HL-60/S4 treated with phorbol 12-myristate 13-acetate at 8.2 ng/mL for 4 days and 3 days (cell line): ENCODE data around the gene CUEDC1.
"Not testable (repeated sequence)": the region's sequence is repeated elsewhere in the genome, so short reads cannot be mapped to it uniquely, and the experiment has no call there.

ENCODE experiments used
- in situ Hi-C: fragments of 300-500 bp; cut with MboI; formaldehyde crosslinking; loops from 2 replicates; pipeline ENCODE4 v1.15.0; 2022; ENCODE audit warnings: low sequenced_read_pairs

The CUEDC1 gene

DNA sequence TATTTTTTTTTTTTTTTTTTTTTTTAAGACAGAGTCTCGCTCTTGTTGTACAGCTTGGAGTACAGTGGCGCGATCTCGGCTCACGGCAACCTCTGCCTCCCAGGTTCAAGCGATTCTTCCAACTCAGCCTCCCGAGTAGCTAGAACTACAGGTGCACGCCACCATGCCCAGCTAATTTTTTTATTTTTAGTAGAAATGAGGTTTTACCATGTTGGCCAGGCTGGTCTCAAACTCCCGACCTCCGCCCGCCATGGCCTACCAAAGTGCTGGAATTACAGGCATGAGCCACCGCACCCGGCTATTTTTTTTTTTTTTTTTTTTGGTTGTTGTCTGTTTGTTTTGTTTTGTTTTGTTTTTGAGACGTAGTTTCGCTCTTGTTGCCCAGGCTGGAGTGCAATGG is 3.2 kb upstream of the CUEDC1 start:
- in situ Hi-C loops, result not testable (repeated sequence)

DNA sequence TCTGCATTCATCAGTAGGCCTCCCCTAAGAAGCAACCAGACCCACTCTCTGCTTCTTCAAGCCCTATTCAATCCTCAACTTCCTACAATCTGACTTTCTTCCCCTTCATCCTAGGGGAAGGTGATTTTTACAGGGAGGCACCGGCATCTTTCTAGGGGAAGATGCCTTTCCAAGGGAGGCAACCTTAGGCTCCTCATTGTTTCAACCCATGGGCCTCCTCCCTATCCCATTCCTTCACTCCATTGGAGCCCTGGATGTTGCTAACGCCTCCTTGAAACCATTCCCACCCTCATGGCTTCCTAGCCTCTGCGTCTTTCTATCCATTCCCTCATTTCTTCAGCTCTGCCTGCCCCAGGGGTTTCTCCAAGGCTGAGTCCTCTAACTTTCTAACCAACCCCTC is 2.7 kb upstream of the CUEDC1 start:
- in situ Hi-C loops, result no loop called here

DNA sequence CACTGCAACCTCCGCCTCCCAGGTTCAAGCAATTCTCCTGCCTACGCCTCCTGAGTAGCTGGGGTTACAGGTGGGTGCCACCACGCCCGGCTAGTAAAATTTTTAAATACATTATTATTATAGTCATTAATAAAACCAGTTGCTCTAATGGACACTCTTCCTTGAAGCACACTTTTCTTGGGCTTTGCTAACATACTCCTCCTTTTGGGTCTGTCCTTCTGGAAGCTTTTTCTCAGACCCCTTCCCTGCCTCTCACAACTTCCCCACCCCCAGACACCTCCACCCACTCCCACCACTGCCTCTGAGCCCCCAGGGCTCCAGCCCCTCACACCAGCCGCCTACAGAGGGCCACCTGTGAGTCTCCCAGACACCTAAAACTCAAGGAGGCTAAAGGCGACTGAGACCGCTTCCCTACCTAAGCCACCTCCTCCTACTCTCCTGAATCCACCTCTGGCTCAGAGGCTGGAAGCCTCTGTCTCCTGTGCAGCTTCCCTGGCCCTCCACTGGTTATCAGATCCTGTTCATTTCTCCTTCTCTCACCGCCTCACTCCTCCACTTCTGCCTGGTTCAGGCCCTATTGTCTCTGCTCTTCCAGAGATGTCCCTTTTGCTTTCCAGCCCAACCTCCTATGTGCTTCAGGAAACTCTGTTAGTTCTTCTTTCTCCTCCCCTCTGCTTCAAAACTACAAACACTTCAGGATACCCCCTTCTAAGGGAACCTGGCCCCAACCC is 2.1 kb upstream of the CUEDC1 start:
- in situ Hi-C loops, result no loop called here

DNA sequence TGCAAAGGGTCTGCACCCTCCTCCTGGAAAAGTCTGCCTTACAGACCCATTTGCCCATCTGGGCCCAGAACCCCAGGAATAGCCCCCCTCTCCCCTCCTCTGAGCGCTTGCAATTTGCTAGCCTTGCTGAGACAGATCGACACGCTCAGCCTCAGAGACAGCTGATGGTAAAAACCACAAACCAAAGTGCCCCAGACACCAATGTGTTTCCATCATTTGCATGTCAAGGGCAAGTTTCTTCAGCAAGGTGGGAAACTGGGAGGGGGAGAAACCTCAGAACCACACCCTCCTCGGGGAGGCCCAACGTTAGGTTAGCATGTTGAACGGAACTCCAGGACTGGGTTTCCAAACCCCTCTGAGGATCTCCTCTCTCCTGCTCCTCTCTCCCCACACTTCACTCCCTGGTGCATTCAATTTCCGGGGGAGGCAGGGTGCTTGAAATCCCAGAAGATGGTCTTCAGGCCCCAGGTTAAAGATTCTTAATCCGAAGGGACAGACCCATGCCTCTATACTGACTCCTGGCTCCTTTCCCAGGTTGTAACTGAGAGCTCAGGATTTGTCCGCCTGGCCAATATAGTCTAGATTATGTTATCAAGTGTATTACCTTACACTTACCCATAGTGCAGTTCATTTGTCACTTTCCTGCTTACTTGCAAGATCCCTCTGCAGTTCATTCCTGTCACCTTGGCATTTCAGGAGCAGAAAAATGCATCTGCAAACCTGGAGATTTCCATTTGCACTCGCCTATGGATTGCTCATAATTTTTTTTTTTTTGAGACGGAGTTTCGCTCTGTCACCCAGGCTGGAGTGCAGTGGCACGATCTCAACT is 1.3 kb upstream of the CUEDC1 start:
- in situ Hi-C loops, result no loop called here

DNA sequence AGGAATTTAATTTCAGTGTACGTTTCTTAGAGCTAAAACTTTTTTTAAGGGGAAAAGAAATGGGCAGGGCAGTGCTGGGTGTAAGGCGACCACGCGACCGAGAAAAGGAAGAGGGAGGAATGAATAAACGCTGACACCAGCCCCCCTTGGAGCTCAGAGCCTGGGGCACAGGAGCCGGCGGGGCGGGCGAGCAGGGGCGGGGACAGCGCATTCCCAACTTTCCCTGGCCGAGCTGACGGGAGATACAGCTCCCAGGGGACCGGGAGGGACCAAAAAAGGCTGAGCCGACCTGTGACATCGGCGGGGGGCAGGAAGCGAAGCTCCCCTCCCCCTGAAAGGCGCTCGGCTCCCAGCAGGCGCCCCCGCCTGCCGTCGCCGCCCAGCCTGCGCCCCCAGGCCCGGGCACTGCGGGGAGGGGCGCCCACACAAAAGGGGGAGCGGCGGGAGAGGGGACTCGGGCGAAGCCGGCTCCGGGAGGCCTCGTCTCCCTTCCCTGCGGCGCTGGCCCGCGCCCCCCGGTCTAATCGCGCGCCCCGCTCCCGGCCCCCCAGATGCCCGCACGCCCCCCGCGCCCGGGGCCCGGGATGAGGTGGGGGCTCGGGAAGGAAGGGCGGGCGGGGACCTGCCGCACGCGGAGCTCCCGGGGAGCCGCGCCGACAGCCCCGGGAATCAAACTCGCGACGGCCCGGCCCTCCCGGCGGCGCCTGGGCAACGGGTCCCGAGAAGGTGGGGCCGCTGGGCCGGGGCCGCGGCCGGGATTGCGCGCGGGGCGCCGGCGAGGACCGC is 622 bp downstream of the CUEDC1 start:
- in situ Hi-C loops, result no loop called here

DNA sequence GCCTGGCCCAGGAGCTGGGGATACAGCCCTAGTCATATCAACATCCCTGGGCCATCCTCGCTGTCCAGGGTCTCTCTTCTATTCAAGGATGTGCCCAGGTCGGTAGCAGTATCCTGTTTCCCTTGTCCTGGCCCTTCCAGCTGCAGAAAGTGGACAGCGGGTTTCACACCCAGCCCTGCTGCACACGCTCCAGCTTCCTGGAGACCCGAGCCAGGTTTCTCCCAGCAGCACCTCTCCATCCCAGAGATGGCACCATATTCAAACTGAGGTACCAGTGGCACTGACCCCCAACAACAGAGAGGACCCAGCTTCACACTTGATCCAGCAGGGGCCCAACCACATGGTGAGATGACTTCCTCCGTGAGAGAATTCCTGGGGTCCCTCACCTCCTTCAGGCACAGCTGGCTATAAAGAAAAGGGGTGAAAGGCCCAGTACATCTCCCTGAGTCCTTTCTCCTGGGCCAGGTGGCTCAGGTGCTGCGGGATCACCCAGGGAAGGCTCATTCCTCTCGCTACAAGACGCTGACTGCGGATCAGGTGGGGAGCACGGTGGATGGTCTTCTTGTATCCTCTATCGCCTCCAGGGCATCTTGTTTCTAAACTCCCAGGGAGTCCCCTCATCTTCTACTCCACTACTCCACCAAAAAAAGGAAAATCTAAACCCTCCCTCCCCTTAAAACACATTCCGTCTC is 1.4 kb downstream of the CUEDC1 start:
- in situ Hi-C loops, result no loop called here

DNA sequence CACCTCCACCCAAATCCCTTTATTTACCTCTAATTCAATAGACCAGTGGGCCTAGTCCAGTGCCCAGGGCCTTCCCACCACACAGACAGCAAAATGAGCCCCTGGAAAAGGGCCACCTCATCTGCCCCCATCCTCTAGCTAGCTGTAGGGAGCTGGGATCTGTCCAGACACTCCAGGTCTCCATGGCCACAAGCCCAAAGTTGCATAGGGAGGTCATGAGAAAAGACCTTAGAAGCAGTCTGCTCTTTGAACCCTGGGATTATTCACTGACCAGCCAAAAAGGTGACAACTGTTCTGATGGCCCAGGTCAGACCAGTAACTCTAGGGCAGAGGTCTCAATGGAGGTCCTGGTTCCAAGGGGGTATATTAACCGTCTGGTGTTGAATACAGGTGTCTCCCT is 2.0 kb downstream of the CUEDC1 start:
- in situ Hi-C loops, result no loop called here

DNA sequence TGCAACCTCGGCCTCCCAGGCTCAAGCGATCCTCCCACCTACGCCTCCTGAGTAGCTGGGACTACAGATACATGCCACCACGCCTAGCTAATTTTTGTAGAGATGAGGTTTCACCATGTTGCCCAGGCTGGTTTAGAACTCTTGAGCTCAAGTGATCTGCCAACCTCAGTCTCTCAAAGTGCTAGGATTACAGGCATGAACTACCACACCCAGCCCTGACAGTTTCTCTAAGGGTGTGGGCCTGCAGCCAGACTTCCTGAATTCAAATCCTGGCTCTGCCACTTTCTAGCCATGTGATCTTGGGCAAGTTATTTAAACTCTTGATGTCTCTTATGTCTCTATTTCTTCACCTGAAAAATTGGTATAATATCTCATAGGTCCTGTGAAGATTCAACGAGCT is 5.6 kb downstream of the CUEDC1 start:
- in situ Hi-C loops, result no loop called here

DNA sequence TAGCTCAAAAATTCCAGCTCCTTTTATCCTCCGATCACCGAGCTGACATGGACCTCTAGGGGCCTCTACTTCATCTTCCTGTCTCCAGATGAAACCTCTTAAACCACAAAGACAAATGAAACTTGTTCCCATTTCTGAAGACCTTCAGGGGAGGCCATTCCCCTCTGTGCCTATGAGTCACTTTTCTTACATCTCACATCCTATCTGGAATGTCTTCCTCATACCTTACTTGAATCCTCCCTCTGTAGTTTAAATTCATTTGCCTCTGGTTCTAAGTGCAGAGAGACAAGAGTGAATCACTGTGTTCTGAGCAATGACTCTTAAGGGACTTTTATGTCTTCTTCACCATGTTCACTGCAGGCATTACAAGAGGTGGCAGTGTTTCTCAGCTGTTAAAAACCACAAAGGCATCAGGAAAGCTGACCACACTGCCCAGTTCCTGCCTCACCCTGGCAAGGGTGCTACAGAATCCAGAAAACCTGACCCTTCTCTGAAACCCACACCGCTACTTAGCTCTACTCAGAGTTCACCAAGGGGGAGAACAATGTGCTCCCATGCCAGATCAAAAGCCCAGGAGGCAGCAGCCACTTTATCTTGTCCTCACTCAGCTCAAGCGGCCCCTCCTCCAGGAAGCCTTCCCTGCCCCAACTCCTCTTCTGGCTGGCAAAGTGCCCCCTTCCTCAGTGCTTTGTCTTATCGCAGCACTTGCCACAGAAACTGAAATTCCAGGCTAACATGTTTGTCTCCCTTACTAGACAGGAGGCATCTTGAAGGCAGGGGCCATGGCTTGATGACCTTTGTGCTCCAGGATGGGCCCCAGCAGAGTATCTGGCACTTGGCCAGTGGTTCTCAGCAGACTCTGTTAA is 6.4 kb downstream of the CUEDC1 start:
- in situ Hi-C loops, result no loop called here

DNA sequence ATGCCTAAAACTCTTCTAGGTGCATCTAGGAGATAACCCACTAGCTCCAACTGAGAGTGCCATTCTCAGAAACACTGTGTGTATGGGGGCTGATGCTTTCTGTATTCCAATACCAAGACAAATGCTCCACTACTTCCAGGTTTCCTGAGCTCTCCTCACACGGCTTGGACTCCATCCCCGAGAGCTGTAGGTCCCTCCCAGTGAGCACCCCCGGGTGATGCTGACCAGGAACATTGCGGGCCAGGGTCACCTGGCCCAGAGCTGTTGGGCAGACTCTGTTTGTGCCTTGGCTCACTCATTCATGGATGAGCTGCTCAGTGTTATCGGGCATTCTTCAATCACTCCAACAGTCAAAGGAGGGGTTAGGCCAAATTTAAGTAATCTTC is 7.0 kb downstream of the CUEDC1 start:
- in situ Hi-C loops, result no loop called here

DNA sequence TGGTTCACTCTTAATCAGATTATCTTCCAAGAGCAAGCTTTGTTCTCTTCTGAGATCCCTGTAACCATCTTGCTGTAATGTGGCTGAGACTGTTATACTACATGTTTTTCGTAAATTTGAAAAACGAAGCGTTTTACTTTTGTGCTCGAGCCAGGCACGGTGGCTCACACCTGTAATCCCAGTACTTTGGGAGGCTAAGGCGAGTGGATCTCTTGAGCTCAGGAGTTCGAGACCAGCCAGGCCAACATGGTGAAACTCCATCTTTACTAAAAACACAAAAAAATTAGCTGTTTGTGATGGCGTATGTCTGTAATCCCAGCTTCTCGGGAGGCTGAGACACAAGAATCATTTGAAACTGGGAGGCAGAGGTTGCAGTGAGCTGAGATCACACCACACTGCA is 7.8 kb downstream of the CUEDC1 start:
- in situ Hi-C loops, result no loop called here

DNA sequence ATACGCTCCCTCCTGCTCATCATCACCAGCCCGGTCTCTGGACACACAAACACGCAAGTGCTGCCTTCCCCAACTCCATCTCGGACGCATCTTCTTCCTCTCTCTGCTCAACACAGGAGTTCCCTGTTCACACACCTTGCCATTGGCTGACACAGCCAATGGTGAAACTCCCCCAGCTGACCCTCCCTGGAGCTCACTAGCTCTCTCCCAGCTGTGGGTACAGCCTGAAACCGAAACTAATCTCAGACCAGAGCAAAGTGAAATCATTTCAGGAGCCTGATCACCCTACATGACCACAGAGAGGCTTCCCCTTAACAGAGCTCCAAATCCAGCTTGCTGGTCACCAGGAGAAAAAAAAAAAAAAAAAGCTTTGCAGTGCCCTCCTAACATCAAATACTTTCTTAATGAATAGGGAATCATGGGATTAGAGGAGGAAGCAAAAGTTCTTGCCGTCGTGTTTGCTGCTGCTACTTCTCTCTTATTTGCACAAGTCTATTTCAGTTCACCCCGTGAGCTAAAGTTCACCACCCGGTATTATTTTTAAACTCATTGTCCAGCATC is 8.3 kb downstream of the CUEDC1 start:
- in situ Hi-C loops, result no loop called here

DNA sequence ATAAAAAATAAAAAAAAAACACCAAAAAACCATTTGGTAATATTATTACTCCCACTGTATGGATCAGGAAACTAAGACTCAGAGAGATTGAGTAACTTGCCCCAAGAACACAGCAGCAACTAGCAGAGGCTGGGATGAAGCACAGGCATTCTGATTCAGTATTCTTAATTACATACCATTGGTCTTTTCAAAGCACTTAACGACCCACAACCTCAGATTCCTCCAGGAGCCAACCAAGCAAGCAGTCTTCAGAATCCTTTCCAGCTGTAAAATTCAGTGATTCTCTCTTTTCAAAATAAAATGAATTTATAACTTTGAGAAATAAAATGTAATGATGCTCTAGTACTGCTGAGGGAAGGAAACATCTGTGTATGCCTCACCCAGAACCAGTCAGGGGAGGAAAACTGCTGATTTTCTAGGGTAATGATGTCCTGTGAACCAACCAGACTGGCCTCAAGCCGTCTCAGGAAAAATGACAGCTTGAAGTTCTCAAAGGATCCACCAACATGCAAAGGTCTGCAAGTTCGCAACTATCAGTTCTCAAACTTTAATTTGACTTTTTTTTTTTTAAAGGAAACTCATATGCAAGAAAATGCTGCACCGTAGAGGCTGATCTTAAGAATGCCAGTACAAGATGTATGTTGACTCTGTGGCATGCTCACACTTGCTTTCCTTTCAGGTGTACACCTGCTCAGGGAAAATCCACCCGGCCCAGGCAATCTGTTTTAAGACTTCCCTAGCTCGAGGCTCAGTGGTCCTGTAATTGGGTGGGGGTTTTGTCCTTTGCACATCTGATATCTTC is 9.0 kb downstream of the CUEDC1 start:
- in situ Hi-C loops, result no loop called here

DNA sequence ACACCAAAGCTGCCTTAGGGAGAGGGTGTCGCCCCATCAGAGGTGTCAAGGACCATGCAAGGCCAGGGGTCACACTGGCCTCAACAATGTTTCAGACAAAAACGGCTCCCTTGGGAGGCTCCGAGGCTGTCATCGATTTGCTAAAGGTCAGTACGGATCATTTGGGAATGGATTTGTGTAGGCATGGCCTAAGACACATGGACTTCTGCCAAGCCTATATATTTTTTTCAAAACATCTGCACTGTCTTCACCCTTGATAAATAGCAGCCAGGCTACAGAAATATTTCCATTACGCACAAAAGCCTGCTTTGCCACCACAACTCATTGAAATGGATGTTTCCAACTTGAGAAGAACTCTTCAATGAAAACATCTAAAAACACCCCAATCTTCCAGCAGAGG is 10.3 kb downstream of the CUEDC1 start:
- in situ Hi-C loops, result no loop called here

DNA sequence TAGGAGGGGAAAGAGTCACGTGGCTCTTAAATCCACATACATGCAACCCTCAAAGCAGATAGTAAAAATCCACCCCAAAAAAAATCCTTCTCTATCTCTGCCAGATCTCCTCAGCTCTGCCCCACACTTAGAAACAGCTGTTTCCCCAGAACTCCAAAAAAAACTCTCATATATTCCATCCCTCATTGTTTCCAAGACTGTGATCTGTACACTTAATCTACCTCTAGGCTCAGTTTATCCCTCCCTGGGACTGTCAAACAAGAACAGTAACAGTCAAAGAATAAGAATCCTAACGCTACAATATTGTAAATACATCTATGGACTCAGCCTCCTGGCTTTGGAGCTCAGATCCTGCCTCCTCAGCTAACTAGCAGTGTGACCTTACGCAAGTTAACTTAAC is 11.6 kb downstream of the CUEDC1 start:
- in situ Hi-C loops, result no loop called here

DNA sequence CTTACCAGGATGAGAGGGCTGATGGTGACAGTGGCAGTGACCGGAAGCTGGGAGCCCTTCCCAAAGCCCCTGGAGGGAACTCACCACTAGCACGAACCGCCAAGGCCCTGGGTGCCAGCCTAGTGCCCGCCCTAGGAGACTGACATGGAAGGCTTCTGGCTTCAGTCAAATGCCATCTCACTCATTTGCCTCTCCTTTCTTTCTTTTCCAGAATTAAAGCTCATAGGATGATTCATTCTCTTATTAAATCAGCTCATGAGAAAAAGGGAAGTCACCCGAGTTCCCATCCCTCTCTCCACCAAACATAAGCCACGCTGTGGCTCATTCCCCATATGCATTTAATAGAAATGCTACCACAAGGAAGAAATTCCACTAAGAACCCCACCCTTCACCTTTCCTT is 12.1 kb downstream of the CUEDC1 start:
- in situ Hi-C loops, result no loop called here

DNA sequence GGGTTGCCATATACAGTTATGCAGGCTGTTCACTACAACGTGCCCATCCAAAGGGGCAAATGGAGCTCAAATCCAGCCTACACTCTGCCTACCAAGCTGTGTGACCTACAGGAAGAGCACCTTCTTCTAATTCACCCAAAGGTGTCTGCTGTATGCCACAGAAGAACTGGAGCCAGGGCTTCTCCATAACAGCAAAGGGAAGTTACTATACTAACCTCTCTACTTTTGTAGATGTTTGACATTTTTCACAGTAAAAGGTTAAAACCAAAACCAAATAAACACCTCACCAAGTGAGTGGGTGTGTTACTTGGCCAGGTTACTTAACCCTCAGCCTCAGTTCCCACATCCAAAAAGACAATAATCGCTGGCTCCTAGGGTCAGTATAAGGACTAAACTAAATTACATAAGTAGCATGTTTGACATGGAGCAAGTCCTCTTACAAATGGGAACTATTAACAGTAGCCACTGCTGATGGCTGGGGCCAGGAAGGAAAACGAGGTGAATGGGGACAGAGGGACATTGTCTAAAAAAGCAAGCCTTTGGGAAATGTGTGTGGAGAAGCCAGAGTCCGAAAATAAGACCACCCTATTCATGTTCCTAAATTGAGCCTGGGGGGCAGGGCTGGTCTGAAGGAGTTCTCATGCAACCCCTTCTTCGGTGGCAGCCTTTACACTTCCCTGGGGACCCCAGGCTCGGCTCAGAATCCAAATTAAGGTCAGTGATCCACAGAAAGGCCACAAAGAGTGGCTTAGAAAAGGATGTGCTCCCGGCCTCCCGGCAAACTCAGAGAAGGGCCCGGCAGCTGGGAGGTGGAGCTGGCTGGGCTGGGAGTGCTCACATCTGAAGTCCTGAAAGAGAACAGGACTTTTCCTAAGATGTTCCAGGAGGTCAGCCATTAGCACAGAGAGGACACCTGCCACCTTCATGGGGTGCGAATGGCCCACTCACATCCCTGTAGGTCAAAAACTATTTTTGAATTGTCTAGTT is 13.5 kb downstream of the CUEDC1 start:
- in situ Hi-C loops, result no loop called here
